Natural killer cell (primary cell): ENCODE results near the gene HSD17B3. TPM values are rescaled to one million over a fixed set of nuclear protein-coding genes. Genes with fewer than 3 reads are reported as not detected.
A peak's percentile ranks its signal among the peaks of the same experiment; 100 is the strongest.
"Not testable (repeated sequence)": the region's sequence is repeated elsewhere in the genome, so short reads cannot be mapped to it uniquely, and the experiment has no call there.

Source experiments
- ATAC-seq, 3 donors: fragments of 150-1000 bp in 2 of 3; fragments of 200-7000 bp in 1 of 3; cut with Tn5 transposase; 1 replicate in 1 of 3; 2 replicates in 2 of 3; pipeline ENCODE4 v1.10.0; 2021; ENCODE audit warnings: mild to moderate bottlenecking in 2 of 3, moderate library complexity in 2 of 3
- DNase-seq, 2 donors: peaks; one replicate each; pipeline versions ENCODE4 v3.0.0 to v3.0.0-alpha.2; 2013 to 2021; ENCODE audit warnings: mixed read lengths in 1 of 2
- H3K27ac ChIP-seq: one replicate; pipeline ENCODE4 v1.5.1; 2013; ENCODE audit warnings: mild to moderate bottlenecking, low read length
- H3K27me3 ChIP-seq: one replicate; pipeline ENCODE4 v1.6.1; 2013; ENCODE audit warnings: low read length; ENCODE audit not compliant: control insufficient read depth, insufficient read depth
- H3K36me3 ChIP-seq: one replicate; pipeline ENCODE4 v1.6.1; 2013; ENCODE audit warnings: low read length; ENCODE audit not compliant: control insufficient read depth, insufficient read depth
- H3K4me1 ChIP-seq: one replicate; pipeline ENCODE4 v1.6.1; 2013; ENCODE audit warnings: low read length; ENCODE audit not compliant: control insufficient read depth, insufficient read depth
- H3K4me3 ChIP-seq: one replicate; pipeline ENCODE4 v1.5.1; 2013; ENCODE audit warnings: low read length
- H3K9me3 ChIP-seq: one replicate; pipeline ENCODE4 v1.6.1; 2013; ENCODE audit warnings: low read length; ENCODE audit not compliant: control insufficient read depth, insufficient read depth
- H3K27ac Mint-ChIP-seq, 2 donors: one replicate each; pipeline ENCODE4 v1.8.0; 2022; ENCODE audit warnings: mild to moderate bottlenecking in 2 of 2, mixed read lengths in 2 of 2, moderate library complexity in 1 of 2
- H3K27me3 Mint-ChIP-seq, 2 donors: one replicate each; pipeline ENCODE4 v1.8.0; 2022; ENCODE audit warnings: low read depth in 2 of 2, mixed read lengths in 2 of 2
- H3K36me3 Mint-ChIP-seq: one replicate; pipeline ENCODE4 v1.8.0; 2022; ENCODE audit warnings: mixed read lengths
- H3K4me1 Mint-ChIP-seq, 2 donors: one replicate each; pipeline ENCODE4 v1.8.0; 2022; ENCODE audit warnings: mixed read lengths in 2 of 2
- H3K4me3 Mint-ChIP-seq: one replicate; pipeline ENCODE4 v1.8.0; 2022; ENCODE audit warnings: mild to moderate bottlenecking, moderate library complexity, mixed read lengths
- H3K9me3 Mint-ChIP-seq, 2 donors: one replicate each; pipeline ENCODE4 v1.8.0; 2022; ENCODE audit warnings: mixed read lengths in 2 of 2
- CTCF ChIP-seq: fragments of 200-600 bp; IDR thresholded peaks from one replicate; pipeline ENCODE4 v1.8.0; 2022; ENCODE audit warnings: antibody characterized with exemption
- WGBS: methylation state at CpG from one replicate; pipeline ENCODE4 v1.1.7; 2013; ENCODE audit warnings: missing lambda C conversion rate; ENCODE audit not compliant: insufficient coverage; 5-methylcytosine and 5-hydroxymethylcytosine counted together
- intact Hi-C: fragments of 100-400 bp; cut with micrococcal nuclease; formaldehyde crosslinking; loops from one replicate; pipeline ENCODE4 v1.14.2; 2022
- total RNA-seq, 4 donors: library from RNA; stranded (reverse); fragments of 120-200 nt in 1 of 4; gene quantifications; one replicate each; pipeline versions ENCODE4 v1.2.3 to v1.2.4, GENCODE V29; 2013 to 2022

The HSD17B3 gene
- total RNA-seq, 3 donors from 2014 or later (not counting 1 experiment from before 2014, with no cell fraction given): 0.68 to 0.96 (median 0.80) TPM

- no peaks in the 10 kb centered on the region for H3K9me3 ChIP-seq
- no peak overlapping the region for H3K4me3 ChIP-seq
- no peaks in the 10 kb centered on the region for H3K36me3 ChIP-seq
- intact Hi-C loops: loop anchor here (1.0 to 5.0 kb wide), 3 partner anchors 238 to 338 kb away; no protein-coding TSS in a partner anchor
- Mint-ChIP-seq H3K4me3 (no peak overlapping the region), H3K4me1 (no peaks in the 10 kb centered on the region), H3K36me3 (no peaks in the 10 kb centered on the region), H3K27ac (no peak overlapping the region), H3K27me3 (no peaks in the 10 kb centered on the region), H3K9me3 (no peaks in the 10 kb centered on the region)
- peak; percentile 76 to 87 (median 80) for ATAC-seq
- DNase-seq: peak in 1 of 2 donors; percentile 77
- H3K4me1 ChIP-seq: no peaks in the 10 kb centered on the region
- WGBS: 57% methylated on average over 1 of the region's 1 CpG
- H3K27ac ChIP-seq: no peak overlapping the region
- no peaks in the 10 kb centered on the region for H3K27me3 ChIP-seq
- TF ChIP-seq CTCF: peak; percentile 86
Observed at GRCh38 chr9:96327694-96328352, 25.8 kb upstream of the HSD17B3 start.

DNA sequence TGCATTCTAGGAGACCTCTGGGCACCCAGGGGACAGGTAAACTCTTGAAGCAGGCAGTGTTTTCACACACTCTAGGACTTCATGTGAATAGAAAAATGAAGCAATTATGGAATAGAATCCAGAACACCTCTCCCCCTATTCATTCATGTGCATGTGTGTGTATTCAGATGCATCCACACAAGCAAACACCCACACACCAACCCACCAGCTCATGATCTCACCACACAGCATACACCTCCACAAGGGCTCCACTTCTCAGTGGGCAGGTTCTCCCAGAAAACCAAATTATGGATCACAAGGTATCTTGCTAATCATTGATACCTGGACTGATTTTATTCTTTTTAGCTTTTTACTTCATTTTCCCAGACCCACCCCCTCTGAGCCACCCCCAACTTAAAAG is 21.2 kb upstream of the HSD17B3 start:
- TF ChIP-seq CTCF: no peak
- ATAC-seq (no peak), DNase-seq (no peak)
- Histone ChIP-seq H3K36me3 (no peaks in the 10 kb centered on the region), H3K4me3 (no peak overlapping the region), H3K4me1 (no peaks in the 10 kb centered on the region), H3K27me3 (no peaks in the 10 kb centered on the region), H3K27ac (no peak overlapping the region), H3K9me3 (no peaks in the 10 kb centered on the region)
- H3K4me3 Mint-ChIP-seq: no peak overlapping the region
- no peak overlapping the region for H3K27ac Mint-ChIP-seq
- no peaks in the 10 kb centered on the region for H3K9me3 Mint-ChIP-seq
- H3K36me3 Mint-ChIP-seq: no peaks in the 10 kb centered on the region
- H3K27me3 Mint-ChIP-seq: no peaks in the 10 kb centered on the region
- H3K4me1 Mint-ChIP-seq: no peaks in the 10 kb centered on the region
- intact Hi-C loops: no loop called here

- H3K27me3 ChIP-seq, H3K9me3 Mint-ChIP-seq, DNase-seq, H3K4me3 ChIP-seq, H3K27ac ChIP-seq, H3K9me3 ChIP-seq, H3K4me1 ChIP-seq, H3K4me1 Mint-ChIP-seq, H3K27ac Mint-ChIP-seq, H3K27me3 Mint-ChIP-seq, ATAC-seq, H3K36me3 ChIP-seq, H3K36me3 Mint-ChIP-seq, intact Hi-C loops, H3K4me3 Mint-ChIP-seq: not testable (repeated sequence)
- 93% methylated on average over 5 of the region's 5 CpGs for WGBS
Observed at GRCh38 chr9:96322736-96323135, 20.8 kb upstream of the HSD17B3 start.

GRCh38 chr9:96322210-96322609 is 20.2 kb upstream of the HSD17B3 start:
- H3K27me3 ChIP-seq, H3K9me3 ChIP-seq, H3K36me3 ChIP-seq, H3K4me3 Mint-ChIP-seq, H3K27ac Mint-ChIP-seq, DNase-seq, intact Hi-C loops, H3K36me3 Mint-ChIP-seq, H3K27me3 Mint-ChIP-seq, H3K4me1 Mint-ChIP-seq, H3K27ac ChIP-seq, ATAC-seq, H3K4me1 ChIP-seq, H3K9me3 Mint-ChIP-seq, H3K4me3 ChIP-seq: not testable (repeated sequence)
- WGBS: 95% methylated on average over 3 of the region's 3 CpGs
